Erythroblast (primary cell): ENCODE measurements around the gene CFAP92.
A peak's percentile ranks its signal among the peaks of the same experiment; 100 is the strongest.

Experiments used
- DNase-seq, 2 experiments: peaks; one replicate each; lab custom pipeline; 2025; lab: John Stamatoyannopoulos, UW
- GATA1 ChIP-seq: IDR thresholded peaks from 2 replicates; pipeline ENCODE4 v1.6.1; 2011; ENCODE audit warnings: low read depth, mild to moderate bottlenecking, control low read depth, low read length, moderate library complexity
- POLR2A ChIP-seq: IDR thresholded peaks from 2 replicates; pipeline ENCODE4 v1.6.1; 2011; ENCODE audit warnings: mild to moderate bottlenecking, low read length

The CFAP92 gene

DNA sequence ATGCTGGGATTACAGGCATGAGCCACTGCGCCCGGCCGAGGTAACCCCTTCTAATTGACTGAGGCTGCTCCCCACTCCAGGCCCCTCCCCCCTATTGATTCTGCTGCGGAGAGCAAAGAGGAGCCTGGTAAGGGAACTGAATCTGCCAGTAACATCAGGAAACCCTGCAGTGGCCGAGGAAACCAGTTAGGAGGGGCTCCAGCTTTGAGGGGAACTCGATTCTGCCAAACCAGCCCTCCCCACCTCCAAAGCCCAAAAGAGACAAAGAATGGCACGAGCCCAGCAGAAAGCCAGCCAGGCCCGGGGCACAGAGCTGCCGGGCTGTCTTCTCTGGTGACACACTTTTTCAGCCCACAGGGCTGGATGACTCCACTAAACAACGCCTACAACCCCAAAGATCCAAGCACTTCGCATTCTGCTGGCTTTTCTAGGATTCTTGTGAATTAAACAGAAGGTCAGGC lies 129.5 kb downstream of the CFAP92 start:
- TF ChIP-seq POLR2A = no peak
- no peak for TF ChIP-seq GATA1

DNA sequence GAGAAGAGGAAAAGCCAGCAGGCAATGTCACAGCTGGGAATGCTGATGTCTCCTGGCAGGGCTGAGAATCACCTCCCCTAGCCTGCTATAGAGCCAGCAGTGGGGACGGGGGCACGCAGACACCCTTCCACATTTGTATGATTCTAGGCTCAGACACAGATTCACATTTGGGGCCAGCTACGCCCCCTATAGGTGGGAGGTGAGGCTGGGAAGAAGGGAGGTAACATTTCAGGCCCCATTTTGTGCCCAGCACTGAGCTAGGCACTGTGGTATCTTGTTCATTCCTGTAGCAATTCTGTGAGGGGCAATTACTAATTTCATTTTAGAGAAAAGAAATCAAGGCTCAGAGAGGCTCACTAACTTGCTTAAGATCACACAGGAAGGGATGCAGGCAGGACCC lies 130.3 kb downstream of the CFAP92 start:
- TF ChIP-seq POLR2A (no peak), GATA1 (no peak)
- DNase-seq = peak; percentile 37 to 40

More for the DNA sequence above, 129.5 kb downstream of the CFAP92 start:
- DNase-seq = no peak

DNA sequence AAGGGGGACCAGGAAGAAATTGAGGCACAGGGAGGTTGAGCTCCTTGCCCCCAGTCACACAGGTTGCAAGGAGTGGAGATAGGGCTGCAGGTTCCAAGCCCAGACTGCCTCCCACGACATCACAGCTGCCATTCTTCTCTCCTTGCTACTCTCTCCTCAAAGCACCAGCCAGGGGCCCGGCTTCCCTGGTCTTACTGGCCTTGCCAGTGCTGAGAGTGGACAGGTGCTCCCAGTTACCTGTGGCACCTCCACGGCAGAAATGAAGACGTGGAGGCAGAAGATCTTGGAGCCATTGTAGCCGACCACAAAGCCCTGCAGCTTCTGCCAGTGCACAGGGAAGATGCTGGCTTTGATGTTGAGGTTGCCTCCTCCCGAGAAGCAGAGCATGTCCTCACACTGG lies 132.4 kb downstream of the CFAP92 start:
- TF ChIP-seq POLR2A (no peak), GATA1 (no peak)
- no peak for DNase-seq
